NK-92 (cell line): ENCODE data around the gene CXCL13.
"Not testable (repeated sequence)": the region's sequence is repeated elsewhere in the genome, so short reads cannot be mapped to it uniquely, and the experiment has no call there.

Experiments used
- DNase-seq: peaks from one replicate; lab custom pipeline; 2025; ENCODE audit not compliant: unreplicated experiment; lab: John Stamatoyannopoulos, UW

Gene CXCL13

DNA sequence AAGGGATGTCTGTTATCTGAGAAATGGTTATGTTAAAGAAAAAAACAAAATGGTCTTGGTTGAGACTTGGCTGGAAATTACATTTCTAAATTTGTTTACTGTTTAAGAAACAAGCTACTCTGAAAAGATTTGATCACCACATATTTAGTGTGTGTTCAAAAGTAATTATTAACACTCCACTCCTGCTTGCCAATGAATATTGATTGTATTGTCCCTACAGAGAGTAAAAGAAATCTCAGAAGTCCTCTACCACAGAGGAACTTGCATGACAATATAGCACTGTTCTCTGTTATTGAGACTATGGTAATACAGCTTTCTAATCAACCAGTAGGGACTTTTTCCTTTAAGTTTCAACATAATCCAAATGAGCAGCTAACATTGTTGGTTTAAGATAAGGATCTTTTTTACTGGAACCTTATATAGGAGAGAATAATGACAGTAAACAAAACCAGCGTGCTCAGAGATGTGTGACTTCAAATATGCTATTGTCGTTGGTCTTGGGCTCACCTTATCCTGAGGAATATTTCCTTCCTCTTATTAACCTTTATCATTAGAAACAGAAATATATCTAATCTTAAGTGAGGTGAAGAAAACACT, 47.6 kb downstream of the CXCL13 start:
- no peak for DNase-seq

GRCh38 chr4:77660318-77660717, 54.7 kb downstream of the CXCL13 start:
- DNase-seq = not testable (repeated sequence)
